K562 (cell line): ENCODE measurements around the gene ZNRD2. TPM values are rescaled to one million over a fixed set of nuclear protein-coding genes. Genes with fewer than 3 reads are reported as not detected.
A peak's percentile ranks its signal among the peaks of the same experiment; 100 is the strongest.

ENCODE experiments used
- ATF4 ChIP-seq: fragments of 450-650 bp; formaldehyde crosslinking; IDR thresholded peaks from 2 replicates; pipeline ENCODE4 v1.4.0; 2022; ENCODE audit warnings: mild to moderate bottlenecking, moderate library complexity
- FOXP1 ChIP-seq: sonication (generic); formaldehyde crosslinking; IDR thresholded peaks from 2 replicates; pipeline ENCODE4 v1.8.0; 2022; ENCODE audit warnings: mild to moderate bottlenecking, missing genetic modification reagents
- JUN ChIP-seq, 2 experiments: sonication (generic) in 1 of 2; formaldehyde crosslinking in 1 of 2; IDR thresholded peaks; 2 replicates each; pipeline versions ENCODE4 v1.6.1 to v1.8.0; 2012 to 2022; ENCODE audit warnings: borderline replicate concordance in 2 of 2, mild to moderate bottlenecking in 2 of 2, improper control_type of control experiment in 1 of 2, low read depth in 1 of 2, low read length in 1 of 2, missing genetic modification reagents in 1 of 2
- PRDM10 ChIP-seq: fragments of 450-650 bp; IDR thresholded peaks from 2 replicates; pipeline ENCODE4 v1.6.1; 2018; ENCODE audit not compliant: partially characterized antibody
- ZBTB12 ChIP-seq: fragments of 250-450 bp; sonication (Bioruptor Pico); IDR thresholded peaks from 2 replicates; pipeline ENCODE4 v1.4.0; 2020
- ZKSCAN1 ChIP-seq: fragments of 150-350 bp; IDR thresholded peaks from 2 replicates; pipeline ENCODE4 v1.6.1; 2016; ENCODE audit warnings: low read depth, low read length
- ZNF146 ChIP-seq: IDR thresholded peaks from one replicate; pipeline ENCODE4 v1.6.1; 2018; ENCODE audit warnings: missing compliant biosample characterization; ENCODE audit not compliant: unreplicated experiment
- polyA plus RNA-seq, 8 experiments: library from polyadenylated mRNA; depleted of rRNA in 4 of 8; stranded (reverse) in 5 of 8; unstranded in 3 of 8; fragments of >200 nt; fragmentation: Nextera tagmentation in 2 of 8; fragmentation: Illumina TruSeq in 1 of 8; extraction: Ambion mirVana in 2 of 8; extraction: Trizol in 1 of 8; gene quantifications; 2 replicates each; pipeline versions ENCODE4 v1.2.1 to v1.2.3, GENCODE V29; 2011 to 2014; ENCODE audit warnings: inconsistent platforms in 1 of 8, missing spikeins in 1 of 8
- total RNA-seq, 7 experiments: library from RNA; depleted of rRNA in 6 of 7; stranded (reverse); fragments of >200 nt in 6 of 7; fragmentation: Illumina TruSeq in 2 of 7; extraction: Trizol in 2 of 7; gene quantifications; 2 replicates each; pipeline versions ENCODE4 v1.2.1 to v1.2.3, GENCODE V29; 2011 to 2021; ENCODE audit warnings: low replicate concordance in 1 of 7
- TF ChIP-seq, protein P1 (sequence below): fragments of 450-650 bp; IDR thresholded peaks from 2 replicates; pipeline ENCODE4 v1.6.1; 2017; ENCODE audit warnings: antibody characterized with exemption, mild to moderate bottlenecking
- TF ChIP-seq, protein P2 (sequence below), 2 experiments: fragments of 450-650 bp in 1 of 2; sonication (generic) in 1 of 2; formaldehyde crosslinking in 1 of 2; IDR thresholded peaks in 1 of 2; conservative IDR thresholded peaks in 1 of 2; 2 replicates each; pipeline versions ENCODE4 v1.6.1 to v1.8.1; 2016 to 2023; ENCODE audit warnings: mild to moderate bottlenecking in 2 of 2, moderate library complexity in 2 of 2, inconsistent platforms in 1 of 2, missing genetic modification reagents in 1 of 2
- TF ChIP-seq, protein P3 (sequence below), 2 experiments: IDR thresholded peaks; 2 replicates each; pipeline ENCODE4 v1.6.1; 2011; ENCODE audit warnings: borderline replicate concordance in 1 of 2, control low read depth in 1 of 2, low read depth in 1 of 2, low read length in 1 of 2, mild to moderate bottlenecking in 1 of 2, mixed read lengths in 1 of 2, moderate library complexity in 1 of 2; ENCODE audit not compliant: insufficient read depth in 1 of 2, insufficient read length in 1 of 2, poor library complexity in 1 of 2, severe bottlenecking in 1 of 2; ENCODE audit errors: extremely low read depth in 1 of 2

ZNRD2 gene
- total and polyA plus RNA-seq, 9 of the 15 experiments (the other 6 are each of a cell fraction or from before 2014, with no cell fraction given), result 13.4 to 129 (median 60.4) TPM

DNA sequence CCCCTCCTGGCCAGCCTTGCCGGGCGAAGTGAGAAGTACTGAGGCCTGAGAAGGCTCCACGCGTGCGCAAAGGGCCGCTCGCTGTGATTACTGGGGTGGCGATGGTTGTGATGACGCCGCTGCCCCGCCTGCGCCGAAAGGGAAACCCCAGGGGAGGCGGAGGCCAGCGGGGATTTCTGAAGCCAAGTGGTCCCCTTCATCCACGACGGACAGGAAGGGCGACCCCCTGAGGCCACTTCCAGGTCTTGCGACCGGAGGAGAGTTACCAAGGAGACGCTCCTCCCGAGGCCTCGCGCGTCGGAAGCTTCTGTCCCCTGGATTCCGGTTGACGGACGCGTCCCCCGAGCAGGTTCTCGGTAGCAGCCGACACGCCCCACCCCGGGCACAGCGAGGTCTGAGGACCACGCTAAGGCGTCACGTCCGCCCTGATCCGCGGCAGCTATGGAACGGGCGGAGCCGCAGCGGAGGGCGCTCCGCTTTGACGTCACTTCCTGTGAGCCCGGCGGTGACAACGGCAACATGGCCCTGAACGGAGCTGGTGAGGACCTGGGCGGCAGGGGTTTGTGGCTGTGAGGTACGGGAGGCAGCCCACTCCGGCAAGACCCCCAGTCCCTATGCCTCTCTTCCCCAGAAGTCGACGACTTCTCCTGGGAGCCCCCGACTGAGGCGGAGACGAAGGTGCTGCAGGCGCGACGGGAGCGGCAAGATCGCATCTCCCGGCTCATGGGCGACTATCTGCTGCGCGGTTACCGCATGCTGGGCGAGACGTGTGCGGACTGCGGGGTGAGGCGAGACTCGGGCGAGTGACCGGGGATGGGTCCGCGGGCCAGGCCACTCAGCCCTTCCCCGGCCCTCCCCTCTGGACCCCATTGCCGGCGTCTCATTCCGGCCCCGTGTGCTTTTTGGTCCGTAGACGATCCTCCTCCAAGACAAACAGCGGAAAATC, at the start of gene ZNRD2 (continued):
- TF ChIP-seq ATF4 (CRISPR knock-in tag) (peak; percentile 42; the same call in 1 of the 2 replicates), ZNF146 (no peak), JUN (IDR thresholded peaks at IDR 0.05; ENCODE audit: borderline replicate concordance, low read depth, low read length) (no peak), JUN (CRISPR knock-in tag; IDR thresholded peaks at IDR 0.05; ENCODE audit: borderline replicate concordance) (no peak), FOXP1 (CRISPR knock-in tag) (peak; percentile 19), PRDM10 (peak; percentile 90), ZBTB12 (CRISPR knock-in tag) (peak; percentile 98), ZKSCAN1 (peak; percentile 8; the same call in 1 of the 2 replicates)
- TF ChIP-seq, protein P1, sequence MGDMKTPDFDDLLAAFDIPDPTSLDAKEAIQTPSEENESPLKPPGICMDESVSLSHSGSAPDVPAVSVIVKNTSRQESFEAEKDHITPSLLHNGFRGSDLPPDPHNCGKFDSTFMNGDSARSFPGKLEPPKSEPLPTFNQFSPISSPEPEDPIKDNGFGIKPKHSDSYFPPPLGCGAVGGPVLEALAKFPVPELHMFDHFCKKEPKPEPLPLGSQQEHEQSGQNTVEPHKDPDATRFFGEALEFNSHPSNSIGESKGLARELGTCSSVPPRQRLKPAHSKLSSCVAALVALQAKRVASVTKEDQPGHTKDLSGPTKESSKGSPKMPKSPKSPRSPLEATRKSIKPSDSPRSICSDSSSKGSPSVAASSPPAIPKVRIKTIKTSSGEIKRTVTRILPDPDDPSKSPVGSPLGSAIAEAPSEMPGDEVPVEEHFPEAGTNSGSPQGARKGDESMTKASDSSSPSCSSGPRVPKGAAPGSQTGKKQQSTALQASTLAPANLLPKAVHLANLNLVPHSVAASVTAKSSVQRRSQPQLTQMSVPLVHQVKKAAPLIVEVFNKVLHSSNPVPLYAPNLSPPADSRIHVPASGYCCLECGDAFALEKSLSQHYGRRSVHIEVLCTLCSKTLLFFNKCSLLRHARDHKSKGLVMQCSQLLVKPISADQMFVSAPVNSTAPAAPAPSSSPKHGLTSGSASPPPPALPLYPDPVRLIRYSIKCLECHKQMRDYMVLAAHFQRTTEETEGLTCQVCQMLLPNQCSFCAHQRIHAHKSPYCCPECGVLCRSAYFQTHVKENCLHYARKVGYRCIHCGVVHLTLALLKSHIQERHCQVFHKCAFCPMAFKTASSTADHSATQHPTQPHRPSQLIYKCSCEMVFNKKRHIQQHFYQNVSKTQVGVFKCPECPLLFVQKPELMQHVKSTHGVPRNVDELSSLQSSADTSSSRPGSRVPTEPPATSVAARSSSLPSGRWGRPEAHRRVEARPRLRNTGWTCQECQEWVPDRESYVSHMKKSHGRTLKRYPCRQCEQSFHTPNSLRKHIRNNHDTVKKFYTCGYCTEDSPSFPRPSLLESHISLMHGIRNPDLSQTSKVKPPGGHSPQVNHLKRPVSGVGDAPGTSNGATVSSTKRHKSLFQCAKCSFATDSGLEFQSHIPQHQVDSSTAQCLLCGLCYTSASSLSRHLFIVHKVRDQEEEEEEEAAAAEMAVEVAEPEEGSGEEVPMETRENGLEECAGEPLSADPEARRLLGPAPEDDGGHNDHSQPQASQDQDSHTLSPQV, result no peak
- TF ChIP-seq, protein P2, sequence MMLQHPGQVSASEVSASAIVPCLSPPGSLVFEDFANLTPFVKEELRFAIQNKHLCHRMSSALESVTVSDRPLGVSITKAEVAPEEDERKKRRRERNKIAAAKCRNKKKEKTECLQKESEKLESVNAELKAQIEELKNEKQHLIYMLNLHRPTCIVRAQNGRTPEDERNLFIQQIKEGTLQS (IDR thresholded peaks at IDR 0.05), result peak; percentile 53; the same call in 1 of the 2 replicates
- TF ChIP-seq, protein P2 (CRISPR knock-in tag; conservative IDR thresholded peaks at IDR 0.05), result no peak
- TF ChIP-seq, protein P3, sequence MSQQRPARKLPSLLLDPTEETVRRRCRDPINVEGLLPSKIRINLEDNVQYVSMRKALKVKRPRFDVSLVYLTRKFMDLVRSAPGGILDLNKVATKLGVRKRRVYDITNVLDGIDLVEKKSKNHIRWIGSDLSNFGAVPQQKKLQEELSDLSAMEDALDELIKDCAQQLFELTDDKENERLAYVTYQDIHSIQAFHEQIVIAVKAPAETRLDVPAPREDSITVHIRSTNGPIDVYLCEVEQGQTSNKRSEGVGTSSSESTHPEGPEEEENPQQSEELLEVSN (IDR thresholded peaks at IDR 0.05; ENCODE audit: borderline replicate concordance in 1 of 2, extremely low read depth in 1 of 2, insufficient read depth in 1 of 2, insufficient read length in 1 of 2, low read depth in 1 of 2, low read length in 1 of 2, poor library complexity in 1 of 2, severe bottlenecking in 1 of 2), result peak; percentile 6 to 64
